Chondrocyte (in vitro differentiated cells): Measurements from ENCODE around the gene FOXL1. TPM values are rescaled to one million over a fixed set of nuclear protein-coding genes. Genes with fewer than 3 reads are reported as not detected.

Source experiments
- DNase-seq: peaks from one replicate; pipeline ENCODE4 v3.0.0; 2021; ENCODE audit warnings: mixed read lengths, low spot score
- H3K27ac Mint-ChIP-seq: one replicate; pipeline ENCODE4 v1.8.0; 2021; ENCODE audit warnings: mild to moderate bottlenecking, moderate library complexity, mixed read lengths; ENCODE audit not compliant: unreplicated experiment
- H3K27me3 Mint-ChIP-seq: 2 replicates; pipeline ENCODE4 v1.8.0; 2021; ENCODE audit warnings: low read depth, mixed read lengths
- H3K36me3 Mint-ChIP-seq: 2 replicates; pipeline ENCODE4 v1.8.0; 2021; ENCODE audit warnings: low read depth, mixed read lengths
- H3K4me1 Mint-ChIP-seq: 2 replicates; pipeline ENCODE4 v1.8.0; 2021; ENCODE audit warnings: low read depth, mild to moderate bottlenecking, mixed read lengths
- H3K4me3 Mint-ChIP-seq: one replicate; pipeline ENCODE4 v1.8.0; 2021; ENCODE audit warnings: mild to moderate bottlenecking, moderate library complexity, mixed read lengths; ENCODE audit not compliant: unreplicated experiment
- H3K9me3 Mint-ChIP-seq: 2 replicates; pipeline ENCODE4 v1.8.0; 2021; ENCODE audit warnings: low read depth, mixed read lengths
- CTCF ChIP-seq: fragments of 200-600 bp; sonication (generic); IDR thresholded peaks from 2 replicates; pipeline ENCODE4 v1.5.0; 2021; ENCODE audit warnings: antibody characterized with exemption, mild to moderate bottlenecking, moderate library complexity
- total RNA-seq: library from RNA; stranded (reverse); gene quantifications from 3 replicates; pipeline ENCODE4 v1.2.1, GENCODE V29; 2021

Gene FOXL1
- total RNA-seq, 1 donor from 2014 or later, result 8.1 TPM

GRCh38 chr16:86611941-86612340, 33.6 kb downstream of the FOXL1 start:
- Mint-ChIP-seq H3K4me3 (no peak overlapping the region), H3K9me3 (no peaks in the 10 kb centered on the region), H3K4me1 (peaks cover 60% of the 10 kb centered on the region), H3K27me3 (no peaks in the 10 kb centered on the region), H3K36me3 (no peaks in the 10 kb centered on the region), H3K27ac (peak overlapping the region; percentile 99)
- DNase-seq, result no peak
- no peak for TF ChIP-seq CTCF

DNA sequence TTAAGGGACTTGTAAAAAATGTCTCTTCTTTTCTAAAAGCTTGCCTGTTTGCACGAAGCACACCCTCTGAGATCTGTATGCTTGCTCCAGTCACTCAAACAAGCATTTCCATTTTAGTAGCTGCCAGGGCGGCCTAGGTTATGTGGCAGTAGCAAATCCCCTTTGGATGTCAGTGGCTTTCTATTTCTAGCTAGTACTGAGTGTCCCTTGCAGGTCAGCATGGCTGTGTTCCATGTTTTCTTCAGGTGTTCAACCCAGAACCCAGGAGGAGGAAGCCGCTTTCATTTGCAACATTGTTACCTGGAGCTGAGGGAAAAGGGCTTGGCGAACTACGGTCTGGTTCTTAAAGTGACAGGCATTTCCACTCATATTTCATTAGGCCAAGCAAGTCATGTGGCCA, 36.4 kb downstream of the FOXL1 start:
- no peak overlapping the region for H3K27ac Mint-ChIP-seq
- H3K36me3 Mint-ChIP-seq, result no peaks in the 10 kb centered on the region
- peaks cover 42% of the 10 kb centered on the region for H3K4me1 Mint-ChIP-seq

DNA sequence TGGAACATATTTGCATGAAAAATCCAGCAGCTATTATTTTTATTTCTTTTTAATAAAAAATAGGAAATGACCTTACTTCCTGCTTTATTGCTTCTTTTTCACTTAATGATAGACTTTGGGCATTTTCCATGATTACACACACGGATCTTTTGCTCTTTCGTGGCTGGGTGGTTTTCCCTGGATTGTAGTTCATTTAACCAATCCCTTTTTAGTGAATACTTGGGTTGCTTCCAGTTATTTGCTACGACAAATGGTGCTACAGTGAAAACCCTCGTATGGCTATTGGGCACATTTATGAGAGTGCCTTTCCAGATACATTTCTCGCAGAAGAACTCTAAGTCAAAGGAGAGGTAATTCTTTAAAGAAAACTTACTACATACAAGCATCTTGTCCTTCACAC, 38.6 kb downstream of the FOXL1 start:
- no peaks in the 10 kb centered on the region for H3K9me3 Mint-ChIP-seq
- H3K36me3 Mint-ChIP-seq, result no peaks in the 10 kb centered on the region
- no peak for DNase-seq
- H3K27ac Mint-ChIP-seq, result no peak overlapping the region
- H3K27me3 Mint-ChIP-seq, result no peaks in the 10 kb centered on the region
- H3K4me1 Mint-ChIP-seq, result peaks cover 20% of the 10 kb centered on the region
- TF ChIP-seq CTCF, result no peak
- no peak overlapping the region for H3K4me3 Mint-ChIP-seq

More for the DNA sequence above, 36.4 kb downstream of the FOXL1 start:
- no peaks in the 10 kb centered on the region for H3K27me3 Mint-ChIP-seq
- TF ChIP-seq CTCF, result no peak
- no peak overlapping the region for H3K4me3 Mint-ChIP-seq
- DNase-seq, result no peak
- H3K9me3 Mint-ChIP-seq, result no peaks in the 10 kb centered on the region

DNA sequence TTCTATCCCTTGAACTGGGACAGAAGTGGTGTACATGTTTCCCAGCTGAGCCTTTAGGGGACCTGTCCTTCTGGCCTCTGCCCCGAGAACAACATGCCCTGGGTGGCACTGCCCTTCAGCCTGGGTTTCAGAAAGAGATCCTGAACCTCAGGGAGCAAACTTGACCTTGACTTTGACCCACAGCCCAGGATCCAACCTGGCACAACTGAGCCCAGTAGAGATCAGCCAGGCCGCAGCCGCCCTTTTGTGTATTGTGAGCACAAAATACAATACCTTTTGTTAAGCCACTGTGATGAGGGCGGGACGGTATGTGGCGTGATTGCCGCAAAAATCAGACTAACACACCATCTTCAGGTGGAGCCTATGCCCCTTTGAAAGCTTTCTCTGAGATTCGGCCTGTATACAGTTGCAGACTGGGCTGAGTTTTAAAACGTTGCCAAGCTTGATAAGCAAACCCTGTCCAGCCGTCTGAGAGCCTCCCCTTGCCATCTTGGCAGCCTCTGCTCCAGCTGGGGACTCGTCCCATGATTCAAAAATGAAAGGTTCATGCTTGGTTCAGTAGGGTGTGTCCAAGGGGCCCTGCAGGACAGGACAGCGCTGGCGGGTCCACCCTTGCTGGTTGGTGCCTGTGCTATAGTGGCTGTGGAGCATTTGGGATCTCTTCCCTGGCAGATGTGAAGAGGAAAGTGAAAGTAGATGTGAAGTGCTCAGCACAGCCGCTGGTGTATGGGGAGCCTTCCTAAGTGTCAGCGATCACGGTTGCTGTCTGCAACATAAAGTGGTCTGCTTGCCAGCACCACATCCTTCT, 40.3 kb downstream of the FOXL1 start:
- DNase-seq, result no peak

GRCh38 chr16:86619239-86619794, 41.0 kb downstream of the FOXL1 start:
- Mint-ChIP-seq H3K27ac (no peak overlapping the region), H3K36me3 (peaks cover 4% of the 10 kb centered on the region), H3K27me3 (no peaks in the 10 kb centered on the region), H3K4me1 (peaks cover 10% of the 10 kb centered on the region), H3K9me3 (no peaks in the 10 kb centered on the region), H3K4me3 (no peak overlapping the region)
- DNase-seq, result no peak
- no peak for TF ChIP-seq CTCF

More for the DNA sequence above, 40.3 kb downstream of the FOXL1 start:
- no peak overlapping the region for H3K27ac Mint-ChIP-seq
- no peak for TF ChIP-seq CTCF
- H3K4me1 Mint-ChIP-seq, result peaks cover 14% of the 10 kb centered on the region
- peaks cover 4% of the 10 kb centered on the region for H3K36me3 Mint-ChIP-seq
- no peaks in the 10 kb centered on the region for H3K9me3 Mint-ChIP-seq
- no peak overlapping the region for H3K4me3 Mint-ChIP-seq
- H3K27me3 Mint-ChIP-seq, result no peaks in the 10 kb centered on the region
